Midbrain (tissue), 1 donor: ENCODE data around the gene RFXAP.

ENCODE experiments used
- DNase-seq: peaks from one replicate; lab custom pipeline; 2025; lab: John Stamatoyannopoulos, UW

RFXAP gene

GRCh38 chr13:36817996-36818803 is 822 bp upstream of the RFXAP start:
- DNase-seq = no peak

- no peak for DNase-seq
Observed at GRCh38 chr13:36819739-36820090, 693 bp downstream of the RFXAP start.

- DNase-seq = no peak
Observed at GRCh38 chr13:36820222-36820621, 1.2 kb downstream of the RFXAP start.

- DNase-seq = no peak
Observed at GRCh38 chr13:36822785-36823184, 3.8 kb downstream of the RFXAP start.

- DNase-seq = no peak
Observed at GRCh38 chr13:36829753-36830152, 10.7 kb downstream of the RFXAP start.

- no peak for DNase-seq
Observed at GRCh38 chr13:36831291-36831690, 12.3 kb downstream of the RFXAP start.

GRCh38 chr13:36834299-36834698 is 15.3 kb downstream of the RFXAP start:
- no peak for DNase-seq

GRCh38 chr13:36837354-36838092 is 18.5 kb downstream of the RFXAP start:
- no peak for DNase-seq

GRCh38 chr13:36839281-36839680 is 20.3 kb downstream of the RFXAP start:
- DNase-seq = no peak

GRCh38 chr13:36839981-36840380 is 21.0 kb downstream of the RFXAP start:
- DNase-seq = no peak

GRCh38 chr13:36840718-36841250 is 21.8 kb downstream of the RFXAP start:
- no peak for DNase-seq

- DNase-seq = no peak
Observed at GRCh38 chr13:36841391-36841790, 22.4 kb downstream of the RFXAP start.

- no peak for DNase-seq
Observed at GRCh38 chr13:36847606-36848005, 28.6 kb downstream of the RFXAP start.

- no peak for DNase-seq
Observed at GRCh38 chr13:36848199-36848982, 29.4 kb downstream of the RFXAP start.

GRCh38 chr13:36850790-36851438 is 31.9 kb downstream of the RFXAP start:
- no peak for DNase-seq

- DNase-seq = no peak
Observed at GRCh38 chr13:36857253-36857652, 38.2 kb downstream of the RFXAP start.

- peak; percentile 43 for DNase-seq
Observed at GRCh38 chr13:36858290-36858689, 39.3 kb downstream of the RFXAP start.

- DNase-seq = no peak
Observed at GRCh38 chr13:36859259-36859658, 40.2 kb downstream of the RFXAP start.

- no peak for DNase-seq
Observed at GRCh38 chr13:36862002-36862685, 43.1 kb downstream of the RFXAP start.

- DNase-seq = no peak
Observed at GRCh38 chr13:36862722-36863121, 43.7 kb downstream of the RFXAP start.

GRCh38 chr13:36865265-36865664 is 46.2 kb downstream of the RFXAP start:
- DNase-seq = no peak
